AG09319 (cell line): ENCODE data around the gene HDGF.

Source experiments
- DNase-seq: peaks from one replicate; pipeline ENCODE4 v3.0.0-alpha.2; 2010; ENCODE audit warnings: low read depth; ENCODE audit errors: extremely low read depth
- TF ChIP-seq, protein P1 (sequence below): IDR thresholded peaks from 2 replicates; pipeline ENCODE4 v1.5.1; 2011; ENCODE audit warnings: low read depth, mild to moderate bottlenecking, inconsistent platforms, low read length, moderate library complexity

The HDGF gene

DNA sequence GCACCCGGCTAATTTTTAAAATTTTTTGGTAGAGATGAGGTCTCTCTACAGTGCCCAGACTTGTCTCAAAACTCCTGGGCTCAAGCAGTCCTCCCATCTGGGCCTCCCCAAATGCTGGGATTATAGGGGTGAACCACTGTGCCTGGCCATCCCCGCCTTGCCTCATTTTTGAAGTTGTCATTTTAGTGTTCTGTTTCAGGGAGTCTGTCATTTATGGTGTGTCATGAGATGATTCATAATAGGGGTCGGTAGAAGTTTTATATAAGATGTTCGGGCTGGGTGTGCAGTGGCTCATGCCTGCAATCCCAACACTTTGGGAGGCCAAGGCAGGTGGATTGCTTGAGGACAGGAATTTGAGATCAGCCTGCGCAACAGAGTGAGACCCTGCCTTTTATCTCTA, 24.3 kb upstream of the HDGF start:
- no peak for DNase-seq
- TF ChIP-seq, protein P1, sequence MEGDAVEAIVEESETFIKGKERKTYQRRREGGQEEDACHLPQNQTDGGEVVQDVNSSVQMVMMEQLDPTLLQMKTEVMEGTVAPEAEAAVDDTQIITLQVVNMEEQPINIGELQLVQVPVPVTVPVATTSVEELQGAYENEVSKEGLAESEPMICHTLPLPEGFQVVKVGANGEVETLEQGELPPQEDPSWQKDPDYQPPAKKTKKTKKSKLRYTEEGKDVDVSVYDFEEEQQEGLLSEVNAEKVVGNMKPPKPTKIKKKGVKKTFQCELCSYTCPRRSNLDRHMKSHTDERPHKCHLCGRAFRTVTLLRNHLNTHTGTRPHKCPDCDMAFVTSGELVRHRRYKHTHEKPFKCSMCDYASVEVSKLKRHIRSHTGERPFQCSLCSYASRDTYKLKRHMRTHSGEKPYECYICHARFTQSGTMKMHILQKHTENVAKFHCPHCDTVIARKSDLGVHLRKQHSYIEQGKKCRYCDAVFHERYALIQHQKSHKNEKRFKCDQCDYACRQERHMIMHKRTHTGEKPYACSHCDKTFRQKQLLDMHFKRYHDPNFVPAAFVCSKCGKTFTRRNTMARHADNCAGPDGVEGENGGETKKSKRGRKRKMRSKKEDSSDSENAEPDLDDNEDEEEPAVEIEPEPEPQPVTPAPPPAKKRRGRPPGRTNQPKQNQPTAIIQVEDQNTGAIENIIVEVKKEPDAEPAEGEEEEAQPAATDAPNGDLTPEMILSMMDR: no peak

DNA sequence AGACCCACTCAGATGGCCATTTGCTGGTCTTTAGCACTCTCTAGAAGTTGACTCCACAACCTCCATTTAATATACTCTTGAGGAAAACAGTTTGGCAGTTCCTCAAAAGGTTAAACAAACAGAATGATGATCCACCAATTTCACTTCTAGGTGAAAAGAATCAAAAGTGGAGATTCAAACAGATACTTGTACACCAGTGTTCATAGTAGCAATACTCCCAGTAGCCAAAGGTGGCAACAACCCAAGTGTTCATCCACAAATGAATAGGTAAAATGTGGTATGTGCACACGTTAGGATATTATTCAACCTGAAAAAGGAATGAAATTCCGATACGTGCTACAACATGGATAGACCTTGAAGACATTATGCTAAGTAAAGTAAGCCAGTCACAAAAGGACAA, 22.1 kb upstream of the HDGF start:
- no peak for DNase-seq
- TF ChIP-seq, protein P1: no peak

DNA sequence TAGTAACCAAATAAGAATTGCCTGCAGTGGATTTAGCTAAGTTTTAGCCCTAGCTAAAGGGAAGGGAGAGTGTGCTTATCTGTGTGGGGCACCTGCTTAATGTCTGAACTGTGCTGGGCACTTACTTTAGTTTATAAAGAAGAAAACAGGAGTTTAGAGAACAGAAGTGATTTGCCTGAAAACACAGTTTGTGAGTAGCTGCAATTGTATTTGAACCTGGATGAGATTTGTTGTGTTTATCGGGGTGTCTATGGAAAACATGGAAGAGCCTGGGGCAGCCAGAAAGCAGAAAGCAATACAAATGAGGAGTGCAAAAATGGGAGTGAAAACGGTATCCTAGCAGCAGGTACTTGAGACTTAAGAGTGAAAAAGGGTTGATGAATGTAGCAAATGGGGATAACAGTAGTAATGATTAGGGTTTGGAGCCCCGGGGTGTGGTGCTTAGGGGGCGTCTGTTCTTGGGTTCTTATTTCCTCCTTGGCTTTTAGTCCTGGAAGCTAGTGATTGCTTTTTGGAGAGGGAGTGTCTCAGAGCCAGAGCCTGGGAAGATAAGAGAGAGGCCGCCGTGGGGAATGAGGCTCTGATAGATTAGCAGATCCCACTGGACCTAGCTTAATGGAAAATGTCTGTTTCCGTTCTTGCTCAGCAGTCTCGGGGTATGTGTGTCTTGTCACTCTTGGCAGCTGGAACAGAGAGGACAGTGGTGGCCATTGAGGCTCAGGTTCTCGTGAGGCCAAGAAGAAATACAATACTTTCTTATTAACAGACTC, 21.4 kb upstream of the HDGF start:
- TF ChIP-seq, protein P1: no peak
- DNase-seq: no peak

DNA sequence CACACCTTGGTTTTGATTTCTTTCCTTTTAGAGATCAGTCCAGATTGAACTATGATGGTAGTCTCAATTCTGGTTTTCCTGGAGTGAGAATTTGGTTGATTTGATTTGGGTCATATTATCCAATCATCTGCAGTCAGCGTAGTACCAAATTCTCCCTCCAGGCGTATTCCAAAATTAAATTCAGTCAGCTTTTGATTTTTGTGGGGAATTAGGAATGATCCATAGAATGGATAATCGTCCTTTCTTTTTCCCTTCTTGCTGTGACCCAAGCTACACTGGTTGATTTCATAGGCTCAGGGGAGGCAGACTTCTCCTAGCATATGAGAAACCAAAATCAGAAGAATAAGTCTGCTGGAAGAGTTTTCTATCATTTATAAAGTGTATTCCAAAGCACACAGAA, 20.7 kb upstream of the HDGF start:
- TF ChIP-seq, protein P1: no peak
- DNase-seq: no peak

DNA sequence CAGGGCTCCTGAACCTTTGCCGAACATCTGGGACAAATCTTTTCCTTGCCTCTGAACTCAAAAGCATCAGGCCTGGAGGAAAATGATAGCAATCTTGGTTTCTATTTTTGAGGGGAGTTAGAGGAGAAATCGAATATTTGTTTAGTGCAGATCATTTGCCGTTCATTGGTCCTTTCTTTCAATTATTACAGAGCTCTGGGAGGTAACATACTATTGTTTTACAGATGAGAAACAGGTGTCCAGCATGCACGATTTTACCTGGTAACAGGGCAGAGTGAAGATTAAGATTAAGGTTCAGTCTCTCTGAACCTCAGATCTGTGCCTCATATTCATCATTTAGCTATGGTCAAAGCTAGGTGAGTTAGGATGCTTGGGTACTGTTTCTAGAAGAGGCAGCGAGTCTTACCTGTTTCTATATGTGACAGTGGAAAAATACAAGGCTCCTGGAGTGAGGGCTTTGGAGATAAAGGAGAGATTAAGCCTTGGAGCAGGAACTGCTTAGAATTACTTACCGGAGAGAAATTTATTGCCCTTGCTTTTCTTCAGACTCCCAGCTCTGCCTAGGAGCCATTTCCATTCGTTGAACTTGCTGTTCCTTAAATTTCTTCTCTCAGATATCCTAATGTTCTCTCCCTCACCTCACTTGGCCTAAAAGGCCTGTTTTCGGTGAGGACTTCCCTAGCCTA, 17.3 kb upstream of the HDGF start:
- DNase-seq: no peak
- TF ChIP-seq, protein P1: no peak

DNA sequence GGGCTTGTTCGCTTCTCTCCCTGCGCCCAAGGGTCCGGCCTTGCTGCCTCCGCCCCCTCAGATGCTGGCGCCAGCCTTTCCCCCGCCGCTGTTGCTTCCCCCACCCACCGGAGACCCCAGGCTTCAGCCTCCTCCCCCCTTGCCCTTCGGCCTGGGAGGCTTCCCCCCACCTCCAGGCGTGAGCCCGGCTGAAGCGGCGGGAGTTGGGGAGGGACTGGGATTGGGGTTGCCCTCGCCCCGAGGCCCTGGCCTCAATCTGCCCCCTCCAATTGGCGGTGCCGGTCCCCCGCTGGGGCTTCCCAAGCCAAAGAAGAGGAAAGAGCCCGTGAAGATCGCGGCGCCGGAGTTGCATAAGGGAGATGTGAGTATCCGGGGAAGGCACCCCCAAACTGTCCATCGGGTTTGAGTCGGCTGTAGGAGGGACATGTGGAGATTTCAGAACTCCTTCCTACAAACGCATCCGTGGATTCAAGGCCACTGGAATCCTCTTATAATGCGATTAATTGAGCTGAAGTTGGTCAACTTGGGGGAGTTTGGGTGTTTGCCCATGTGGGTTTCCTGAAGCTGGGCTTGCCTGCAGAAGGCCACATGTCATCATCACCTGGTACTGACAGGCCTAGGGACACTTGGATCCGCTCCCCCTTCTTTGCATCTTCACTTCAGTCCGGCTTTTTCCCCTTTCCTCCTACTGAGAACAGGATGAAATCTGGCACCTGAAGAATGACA, 16.6 kb upstream of the HDGF start:
- DNase-seq: no peak
- TF ChIP-seq, protein P1: no peak
